ENCODE measurements around the gene PRKCD. TPM values are rescaled to one million over a fixed set of nuclear protein-coding genes. Genes with fewer than 3 reads are reported as not detected.

Gene PRKCD
- total RNA-seq, 1 donor from 2014 or later = 24.0 TPM

- no peak for TF ChIP-seq CTCF (conservative IDR thresholded peaks at IDR 0.05)
- no peak for DNase-seq (ENCODE audit: extremely low spot score, unreplicated experiment)
- Mint-ChIP-seq H3K27me3 (peaks cover 24% of the 10 kb centered on the region), H3K9me3 (no peaks in the 10 kb centered on the region), H3K4me1 (ENCODE audit: unreplicated experiment) (peaks cover 38% of the 10 kb centered on the region), H3K27ac (peak overlapping the region; percentile 81), H3K4me3 (peak overlapping the region; percentile 89), H3K36me3 (no peaks in the 10 kb centered on the region)
Measured at GRCh38 chr3:53160061-53160659, 849 bp upstream of the PRKCD start.

- H3K36me3 Mint-ChIP-seq = no peaks in the 10 kb centered on the region
- peak overlapping the region; percentile 48 for H3K27ac Mint-ChIP-seq
- no peaks in the 10 kb centered on the region for H3K9me3 Mint-ChIP-seq
- no peak for DNase-seq (ENCODE audit: extremely low spot score, unreplicated experiment)
- peak overlapping the region; percentile 90 for H3K4me3 Mint-ChIP-seq
- TF ChIP-seq CTCF (conservative IDR thresholded peaks at IDR 0.05) = no peak
- peaks cover 34% of the 10 kb centered on the region for H3K4me1 Mint-ChIP-seq (ENCODE audit: unreplicated experiment)
- peaks cover 22% of the 10 kb centered on the region for H3K27me3 Mint-ChIP-seq
Measured at GRCh38 chr3:53161450-53161819, 426 bp downstream of the PRKCD start.

GRCh38 chr3:53161820-53162671 is 1.0 kb downstream of the PRKCD start:
- no peak for TF ChIP-seq CTCF (conservative IDR thresholded peaks at IDR 0.05)
- Mint-ChIP-seq H3K9me3 (no peaks in the 10 kb centered on the region), H3K36me3 (no peaks in the 10 kb centered on the region), H3K27ac (peak overlapping the region; percentile 92), H3K27me3 (peaks cover 22% of the 10 kb centered on the region), H3K4me3 (peak overlapping the region; percentile 90), H3K4me1 (ENCODE audit: unreplicated experiment) (peaks cover 34% of the 10 kb centered on the region)
- DNase-seq (ENCODE audit: extremely low spot score, unreplicated experiment) = no peak

- Mint-ChIP-seq H3K27ac (peak overlapping the region; percentile 92), H3K9me3 (no peaks in the 10 kb centered on the region), H3K4me1 (ENCODE audit: unreplicated experiment) (peaks cover 35% of the 10 kb centered on the region), H3K36me3 (no peaks in the 10 kb centered on the region), H3K4me3 (peak overlapping the region; percentile 90), H3K27me3 (peaks cover 14% of the 10 kb centered on the region)
- DNase-seq (ENCODE audit: extremely low spot score, unreplicated experiment) = no peak
- no peak for TF ChIP-seq CTCF (conservative IDR thresholded peaks at IDR 0.05)
Measured at GRCh38 chr3:53162672-53163443, 1.8 kb downstream of the PRKCD start.

- peaks cover 41% of the 10 kb centered on the region for H3K4me1 Mint-ChIP-seq (ENCODE audit: unreplicated experiment)
- H3K27me3 Mint-ChIP-seq = peaks cover 12% of the 10 kb centered on the region
- H3K27ac Mint-ChIP-seq = peak overlapping the region; percentile 92
- H3K9me3 Mint-ChIP-seq = no peaks in the 10 kb centered on the region
- H3K4me3 Mint-ChIP-seq = peak overlapping the region; percentile 90
- DNase-seq (ENCODE audit: extremely low spot score, unreplicated experiment) = no peak
- TF ChIP-seq CTCF (conservative IDR thresholded peaks at IDR 0.05) = no peak
- no peaks in the 10 kb centered on the region for H3K36me3 Mint-ChIP-seq
Measured at GRCh38 chr3:53163444-53164387, 2.7 kb downstream of the PRKCD start.

Data from type B pancreatic cell (in vitro differentiated cells).